ENCODE data around the gene ZNF90.

DNA sequence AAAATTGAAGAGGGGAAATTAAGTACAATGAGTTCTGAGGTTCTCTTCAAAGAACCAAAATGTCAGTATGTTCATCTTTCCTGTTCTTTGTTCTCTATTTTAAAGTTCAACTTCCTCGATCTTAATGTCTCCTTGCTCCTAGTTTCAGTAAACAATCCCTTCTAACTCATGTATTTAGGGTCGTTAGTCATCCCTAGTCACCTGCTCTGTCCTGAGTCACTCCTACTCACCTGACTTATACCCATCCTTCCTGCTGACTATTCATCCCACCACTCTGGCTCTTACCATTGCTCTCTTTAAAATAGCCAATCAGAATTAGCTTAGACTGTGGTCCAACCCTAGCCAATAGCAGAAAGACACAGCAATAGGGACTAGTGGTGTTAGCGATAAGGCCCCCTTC is 24.3 kb downstream of the ZNF90 start:
- TF ChIP-seq, protein P1, sequence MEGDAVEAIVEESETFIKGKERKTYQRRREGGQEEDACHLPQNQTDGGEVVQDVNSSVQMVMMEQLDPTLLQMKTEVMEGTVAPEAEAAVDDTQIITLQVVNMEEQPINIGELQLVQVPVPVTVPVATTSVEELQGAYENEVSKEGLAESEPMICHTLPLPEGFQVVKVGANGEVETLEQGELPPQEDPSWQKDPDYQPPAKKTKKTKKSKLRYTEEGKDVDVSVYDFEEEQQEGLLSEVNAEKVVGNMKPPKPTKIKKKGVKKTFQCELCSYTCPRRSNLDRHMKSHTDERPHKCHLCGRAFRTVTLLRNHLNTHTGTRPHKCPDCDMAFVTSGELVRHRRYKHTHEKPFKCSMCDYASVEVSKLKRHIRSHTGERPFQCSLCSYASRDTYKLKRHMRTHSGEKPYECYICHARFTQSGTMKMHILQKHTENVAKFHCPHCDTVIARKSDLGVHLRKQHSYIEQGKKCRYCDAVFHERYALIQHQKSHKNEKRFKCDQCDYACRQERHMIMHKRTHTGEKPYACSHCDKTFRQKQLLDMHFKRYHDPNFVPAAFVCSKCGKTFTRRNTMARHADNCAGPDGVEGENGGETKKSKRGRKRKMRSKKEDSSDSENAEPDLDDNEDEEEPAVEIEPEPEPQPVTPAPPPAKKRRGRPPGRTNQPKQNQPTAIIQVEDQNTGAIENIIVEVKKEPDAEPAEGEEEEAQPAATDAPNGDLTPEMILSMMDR (IDR thresholded peaks at IDR 0.05; ENCODE audit: low read length) = no peak
- TF ChIP-seq EZH2phosphoT487 (IDR thresholded peaks at IDR 0.05; ENCODE audit: low read length) = no peak
